Measurements from ENCODE around the gene SPINK8. TPM values are rescaled to one million over a fixed set of nuclear protein-coding genes. Genes with fewer than 3 reads are reported as not detected.

Gene SPINK8
- total and polyA plus RNA-seq, 2 donors (not counting 3 experiments of a cell fraction or from before 2014, with no cell fraction given): not detected

DNA sequence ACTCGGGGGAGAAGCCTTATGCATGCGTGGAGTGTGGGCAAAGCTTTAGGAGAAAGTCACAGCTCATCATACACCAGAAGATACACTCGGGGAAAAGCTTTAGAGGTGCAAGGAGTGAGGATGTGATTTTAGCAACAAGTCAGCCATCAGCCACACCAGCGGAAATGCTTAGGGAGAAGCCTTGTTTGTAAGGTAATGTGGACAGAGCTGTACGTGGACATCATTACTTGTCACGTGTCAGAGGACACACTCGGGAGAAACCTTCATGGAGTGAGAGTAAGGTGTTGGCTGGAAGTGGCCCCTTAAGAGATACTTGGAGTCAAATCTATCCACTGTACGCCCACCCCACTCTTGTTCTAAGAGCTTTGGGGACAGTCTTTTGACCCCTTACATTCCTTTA is 63.9 kb downstream of the SPINK8 start:
- H2AFZ ChIP-seq (ENCODE audit: low read depth, low read length): no peak overlapping the region
- H3K4me1 ChIP-seq (ENCODE audit: control insufficient read depth, extremely low read depth, insufficient read depth, low read length): peaks cover 9% of the 10 kb centered on the region
- H3K27me3 ChIP-seq (ENCODE audit: control insufficient read depth in 2 of 2, insufficient read depth in 2 of 2, low read length in 2 of 2): no peaks in the 10 kb centered on the region
- dilution Hi-C loops (cut with MboI; ENCODE audit: extremely low pct_ligation_motif_present, low sequenced_read_pairs): no loop called here
- H3K4me2 ChIP-seq (ENCODE audit: insufficient read depth, low read length): no peak overlapping the region
- H3K36me3 ChIP-seq (ENCODE audit: control insufficient read depth in 2 of 2, extremely low read depth in 1 of 2, insufficient read depth in 2 of 2, low read length in 2 of 2): peaks cover 0 to 4% of the 10 kb centered on the region in 2 experiments
- TF ChIP-seq EZH2 (IDR thresholded peaks at IDR 0.05; ENCODE audit: borderline replicate concordance, low read depth, low read length, severe bottlenecking) (no peak), POLR2A (IDR thresholded peaks at IDR 0.05; ENCODE audit: low read depth, low read length) (no peak), MYC (IDR thresholded peaks at IDR 0.05; ENCODE audit: low read depth, low read length) (no peak), JUN (IDR thresholded peaks at IDR 0.05; ENCODE audit: borderline replicate concordance, insufficient read depth, insufficient read length, low read depth) (no peak), GATA2 (IDR thresholded peaks at IDR 0.05; ENCODE audit: insufficient read depth, insufficient read length, low read depth, low read length) (no peak), FOS (IDR thresholded peaks at IDR 0.05; ENCODE audit: borderline replicate concordance, insufficient read depth, low read length) (no peak), POLR2AphosphoS5 (IDR thresholded peaks at IDR 0.05; ENCODE audit: insufficient read depth, low read depth, low read length) (no peak)
- TF ChIP-seq, protein P1, sequence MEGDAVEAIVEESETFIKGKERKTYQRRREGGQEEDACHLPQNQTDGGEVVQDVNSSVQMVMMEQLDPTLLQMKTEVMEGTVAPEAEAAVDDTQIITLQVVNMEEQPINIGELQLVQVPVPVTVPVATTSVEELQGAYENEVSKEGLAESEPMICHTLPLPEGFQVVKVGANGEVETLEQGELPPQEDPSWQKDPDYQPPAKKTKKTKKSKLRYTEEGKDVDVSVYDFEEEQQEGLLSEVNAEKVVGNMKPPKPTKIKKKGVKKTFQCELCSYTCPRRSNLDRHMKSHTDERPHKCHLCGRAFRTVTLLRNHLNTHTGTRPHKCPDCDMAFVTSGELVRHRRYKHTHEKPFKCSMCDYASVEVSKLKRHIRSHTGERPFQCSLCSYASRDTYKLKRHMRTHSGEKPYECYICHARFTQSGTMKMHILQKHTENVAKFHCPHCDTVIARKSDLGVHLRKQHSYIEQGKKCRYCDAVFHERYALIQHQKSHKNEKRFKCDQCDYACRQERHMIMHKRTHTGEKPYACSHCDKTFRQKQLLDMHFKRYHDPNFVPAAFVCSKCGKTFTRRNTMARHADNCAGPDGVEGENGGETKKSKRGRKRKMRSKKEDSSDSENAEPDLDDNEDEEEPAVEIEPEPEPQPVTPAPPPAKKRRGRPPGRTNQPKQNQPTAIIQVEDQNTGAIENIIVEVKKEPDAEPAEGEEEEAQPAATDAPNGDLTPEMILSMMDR (IDR thresholded peaks at IDR 0.05; ENCODE audit: extremely low read depth in 1 of 2, insufficient read depth in 1 of 2, low read depth in 1 of 2, low read length in 2 of 2): no peak
- TF ChIP-seq, protein P2, sequence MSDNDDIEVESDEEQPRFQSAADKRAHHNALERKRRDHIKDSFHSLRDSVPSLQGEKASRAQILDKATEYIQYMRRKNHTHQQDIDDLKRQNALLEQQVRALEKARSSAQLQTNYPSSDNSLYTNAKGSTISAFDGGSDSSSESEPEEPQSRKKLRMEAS (IDR thresholded peaks at IDR 0.05; ENCODE audit: insufficient read depth, insufficient read length): no peak
- no peak overlapping the region for H3K4me3 ChIP-seq (replicated peaks in 1 of 3; ENCODE audit: insufficient read depth in 1 of 3, low read depth in 1 of 3, low read length in 3 of 3)
- DNase-seq (ENCODE audit: low read depth, low spot score) (no peak), FAIRE-seq (no peak)
- no peak overlapping the region for H3K9ac ChIP-seq (replicated peaks; ENCODE audit: extremely low read depth, insufficient read depth, low read length)
- ChIA-PET POLR2A (interaction anchor here (0.6 kb wide), 1 partner anchor 17 kb away, joined by 3 read pairs; no protein-coding TSS in a partner anchor), CTCF (interaction anchor here (0.6 to 24.1 kb wide), 5 partner anchors 11 to 170 kb away, joined by 3 to 723 read pairs (median 4); partner anchors contain the start of genes CCDC51, PLXNB1 and TMA7)
- no TSS peak for BruUV-seq (replicated peaks)
- no peaks in the 10 kb centered on the region for H4K20me1 ChIP-seq (replicated peaks; ENCODE audit: control insufficient read depth, extremely low read depth, insufficient read depth, low read length)
- no peaks in the 10 kb centered on the region for H3K9me3 ChIP-seq (replicated peaks; ENCODE audit: control insufficient read depth, insufficient read depth, low read length)
- H3K27ac ChIP-seq (ENCODE audit: insufficient read depth, low read depth, low read length): no peak overlapping the region
- intact Hi-C loops (cut with micrococcal nuclease): no loop called here
- no peaks in the 10 kb centered on the region for H3K79me2 ChIP-seq (ENCODE audit: control insufficient read depth, insufficient read depth, low read length)
- no peaks in the 10 kb centered on the region for H3K9me1 ChIP-seq (replicated peaks; ENCODE audit: control insufficient read depth, extremely low read depth, insufficient read depth, low read length)

All from endothelial cell of umbilical vein (primary cell).